ENCODE results near the gene EBF4.

EBF4 gene

GRCh38 chr20:2698912-2699311 is 6.3 kb downstream of the EBF4 start:
- Mint-ChIP-seq H3K27me3 (peaks cover 31 to 70% of the 10 kb centered on the region in 2 donors), H3K27ac (no peak overlapping the region), H3K4me1 (ENCODE audit: low read depth in 2 of 2) (no peaks in the 10 kb centered on the region), H3K9me3 (no peaks in the 10 kb centered on the region), H3K4me3 (no peak overlapping the region), H3K36me3 (ENCODE audit: insufficient read depth) (no peaks in the 10 kb centered on the region)
- DNase-seq (no peak), ATAC-seq (replicated peaks) (no peak)

GRCh38 chr20:2699775-2700413 is 7.3 kb downstream of the EBF4 start:
- ATAC-seq (replicated peaks) (no peak), DNase-seq (no peak)
- Mint-ChIP-seq H3K27ac (no peak overlapping the region), H3K4me1 (ENCODE audit: low read depth in 2 of 2) (no peaks in the 10 kb centered on the region), H3K4me3 (no peak overlapping the region), H3K9me3 (no peaks in the 10 kb centered on the region), H3K36me3 (ENCODE audit: insufficient read depth) (no peaks in the 10 kb centered on the region), H3K27me3 (peaks cover 32 to 60% of the 10 kb centered on the region in 2 donors)

DNA sequence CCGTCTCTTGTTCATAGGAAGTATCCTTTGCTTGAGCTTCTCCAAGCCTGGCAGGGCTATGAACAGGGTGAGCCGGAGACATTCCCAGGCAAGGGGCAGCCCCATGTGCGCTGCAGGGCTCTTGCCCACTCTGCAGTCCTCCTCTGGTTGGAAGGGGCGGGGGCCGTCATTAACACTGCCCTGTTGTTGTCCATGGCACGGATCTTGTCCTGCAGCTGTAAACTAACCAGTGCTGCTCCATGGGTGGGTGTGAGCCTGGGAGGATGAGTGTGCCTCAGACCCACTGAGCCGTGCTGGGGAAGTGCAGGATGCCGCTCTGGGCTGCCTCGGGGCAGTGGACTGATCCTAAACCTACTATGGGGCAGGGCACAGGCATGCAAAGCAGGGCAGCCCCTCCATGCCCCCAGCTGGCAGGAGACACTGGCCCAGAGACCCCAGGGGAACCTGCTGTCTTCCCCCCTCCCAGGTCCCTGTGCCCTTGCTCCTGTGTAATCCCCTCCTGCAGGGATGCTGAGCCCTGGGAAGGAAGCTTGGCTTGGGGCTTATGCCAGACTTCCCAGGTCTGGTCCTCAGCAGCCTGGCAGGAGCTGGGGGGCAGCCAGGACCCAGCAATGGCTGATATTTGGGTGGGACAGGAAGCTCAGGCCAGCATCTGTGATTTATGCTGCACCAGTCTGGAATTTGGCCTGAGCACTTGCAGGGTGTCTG is 8.5 kb downstream of the EBF4 start:
- no peak for DNase-seq
- Mint-ChIP-seq H3K4me3 (no peak overlapping the region), H3K27me3 (peaks cover 22 to 52% of the 10 kb centered on the region in 2 donors), H3K4me1 (ENCODE audit: low read depth in 2 of 2) (no peaks in the 10 kb centered on the region), H3K27ac (no peak overlapping the region), H3K36me3 (ENCODE audit: insufficient read depth) (peaks cover 3% of the 10 kb centered on the region), H3K9me3 (no peaks in the 10 kb centered on the region)
- no peak for ATAC-seq (replicated peaks)

DNA sequence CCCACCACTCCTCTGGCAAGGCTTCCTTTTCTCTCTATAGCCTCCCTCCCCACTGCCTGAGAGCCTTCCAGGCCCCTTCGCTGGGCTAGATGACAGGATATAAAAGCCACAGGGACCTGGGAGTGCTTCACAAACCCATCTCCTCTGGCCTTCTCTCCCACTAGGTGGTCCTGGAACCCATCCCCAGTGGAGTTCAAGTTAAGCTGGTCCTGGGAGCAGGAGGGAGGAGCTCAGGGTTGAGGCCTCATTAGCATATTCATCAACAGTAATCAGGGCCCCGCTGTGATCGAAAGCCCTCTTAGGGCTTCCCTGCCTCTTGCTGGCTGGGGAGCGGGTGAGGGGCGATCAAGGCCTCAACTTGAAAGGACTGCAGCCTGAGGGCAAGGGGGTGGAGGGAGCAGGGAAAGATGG is 9.1 kb downstream of the EBF4 start:
- peaks cover 3% of the 10 kb centered on the region for H3K36me3 Mint-ChIP-seq (ENCODE audit: insufficient read depth)
- no peak overlapping the region for H3K27ac Mint-ChIP-seq
- DNase-seq (no peak), ATAC-seq (replicated peaks) (no peak)
- H3K27me3 Mint-ChIP-seq = peaks cover 16 to 52% of the 10 kb centered on the region in 2 donors
- H3K4me3 Mint-ChIP-seq = no peak overlapping the region
- H3K9me3 Mint-ChIP-seq = no peaks in the 10 kb centered on the region
- H3K4me1 Mint-ChIP-seq (ENCODE audit: low read depth in 2 of 2) = no peaks in the 10 kb centered on the region

- H3K4me1 Mint-ChIP-seq (ENCODE audit: low read depth in 2 of 2) = no peaks in the 10 kb centered on the region
- no peak overlapping the region for H3K27ac Mint-ChIP-seq
- peaks cover 3% of the 10 kb centered on the region for H3K36me3 Mint-ChIP-seq (ENCODE audit: insufficient read depth)
- DNase-seq (no peak), ATAC-seq (replicated peaks) (no peak)
- H3K4me3 Mint-ChIP-seq = no peak overlapping the region
- H3K9me3 Mint-ChIP-seq = no peaks in the 10 kb centered on the region
- H3K27me3 Mint-ChIP-seq = peaks cover 22 to 50% of the 10 kb centered on the region in 2 donors
These were observed 11.3 kb downstream of the EBF4 start for GRCh38 chr20:2703716-2704475.

DNA sequence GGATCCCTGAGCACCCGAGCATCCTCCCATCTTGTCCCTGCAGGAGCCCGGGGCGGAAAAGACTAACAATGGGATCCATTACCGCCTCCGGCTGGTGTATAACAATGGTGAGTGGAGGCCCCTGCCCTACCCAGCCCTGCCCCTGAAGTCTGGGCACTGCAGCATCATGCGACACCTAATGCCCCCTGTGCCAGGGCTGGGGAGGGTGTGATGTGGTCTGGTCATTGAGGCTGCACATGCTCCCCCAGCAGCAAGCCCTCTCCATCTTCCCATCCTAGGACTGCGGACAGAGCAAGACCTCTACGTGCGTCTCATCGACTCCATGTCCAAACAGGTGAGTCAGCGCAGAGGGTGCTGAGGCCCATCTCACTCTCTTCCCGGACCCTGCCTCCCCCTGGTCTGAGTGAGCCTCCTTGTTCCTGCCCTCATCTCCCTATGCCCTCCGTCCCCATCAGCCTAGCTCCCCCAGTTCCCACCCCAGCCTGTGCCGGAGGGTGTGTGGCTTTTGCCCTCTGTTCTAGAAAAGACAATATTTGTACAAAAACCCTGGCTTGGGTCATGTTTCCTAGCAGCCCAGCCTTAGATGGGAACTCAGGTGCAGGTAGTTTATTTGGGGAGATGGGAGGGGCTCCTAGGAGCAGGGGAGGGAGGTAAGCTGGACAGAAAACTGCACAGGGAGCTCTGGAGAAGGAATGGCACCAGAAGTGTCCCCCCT is 13.5 kb downstream of the EBF4 start:
- Mint-ChIP-seq H3K36me3 (ENCODE audit: insufficient read depth) (peaks cover 3% of the 10 kb centered on the region), H3K27ac (no peak overlapping the region), H3K4me3 (no peak overlapping the region), H3K27me3 (peaks cover 19 to 42% of the 10 kb centered on the region in 2 donors), H3K4me1 (ENCODE audit: low read depth in 2 of 2) (no peaks in the 10 kb centered on the region), H3K9me3 (no peaks in the 10 kb centered on the region)
- DNase-seq (no peak), ATAC-seq (replicated peaks) (no peak)

DNA sequence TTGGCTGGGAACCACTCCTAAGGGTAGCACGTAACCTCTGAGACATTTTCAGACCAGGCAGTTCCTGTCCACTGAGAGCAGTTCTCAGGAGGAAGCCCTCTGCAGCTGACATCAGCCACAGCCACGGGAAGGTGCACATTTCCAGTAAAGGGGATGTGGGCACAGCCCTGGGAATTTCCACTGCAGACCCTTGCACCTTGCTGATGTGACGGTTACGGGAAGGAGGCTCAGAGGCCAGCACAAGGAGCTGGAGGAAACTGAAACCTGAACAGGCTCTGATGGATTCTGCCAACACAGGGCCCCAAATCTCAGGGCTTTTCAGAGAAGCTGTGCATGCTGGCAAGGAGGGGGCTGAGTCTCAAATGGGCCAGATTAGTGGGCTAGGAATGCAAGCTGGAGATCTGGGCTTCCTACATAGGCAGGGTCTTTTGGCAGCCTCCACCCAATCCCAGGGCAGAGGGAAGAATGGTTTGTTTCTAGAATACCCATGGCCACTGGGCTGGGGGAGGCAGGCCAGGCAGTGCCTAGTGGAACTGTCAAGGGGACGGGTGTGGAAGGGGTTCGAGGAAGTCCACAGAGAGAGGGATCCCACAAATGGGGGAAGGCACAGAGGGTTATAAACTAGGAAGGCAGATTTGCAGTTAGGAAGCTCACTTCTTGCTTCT is 14.2 kb downstream of the EBF4 start:
- Mint-ChIP-seq H3K36me3 (ENCODE audit: insufficient read depth) (peaks cover 3% of the 10 kb centered on the region), H3K9me3 (no peaks in the 10 kb centered on the region), H3K4me3 (no peak overlapping the region), H3K4me1 (ENCODE audit: low read depth in 2 of 2) (no peaks in the 10 kb centered on the region), H3K27ac (no peak overlapping the region), H3K27me3 (peaks cover 19 to 35% of the 10 kb centered on the region in 2 donors)
- DNase-seq (no peak), ATAC-seq (replicated peaks) (no peak)

- ATAC-seq (replicated peaks) (no peak), DNase-seq (no peak)
- Mint-ChIP-seq H3K4me3 (no peak overlapping the region), H3K27ac (no peak overlapping the region), H3K27me3 (peaks cover 19 to 33% of the 10 kb centered on the region in 2 donors), H3K9me3 (no peaks in the 10 kb centered on the region), H3K4me1 (ENCODE audit: low read depth in 2 of 2) (no peaks in the 10 kb centered on the region), H3K36me3 (ENCODE audit: insufficient read depth) (peaks cover 3% of the 10 kb centered on the region)
These were observed 14.9 kb downstream of the EBF4 start for GRCh38 chr20:2707353-2708072.

DNA sequence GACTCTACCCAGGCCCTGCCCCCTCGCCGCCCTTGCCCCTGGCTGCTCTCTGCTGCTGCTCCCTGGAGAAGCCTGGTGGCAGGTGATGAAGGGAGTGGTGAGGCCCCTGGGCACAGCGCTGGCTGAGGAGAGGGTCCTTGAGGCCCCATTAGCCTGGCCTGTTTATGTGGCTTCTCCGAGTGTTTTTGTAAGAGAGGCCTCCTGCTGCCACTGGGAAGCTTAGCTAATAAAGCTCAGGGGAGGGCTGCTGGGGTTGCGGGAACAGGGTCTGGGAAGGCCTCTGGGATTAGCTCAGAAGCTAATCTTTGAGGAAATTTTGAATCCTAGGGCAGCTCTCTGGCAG is 15.5 kb downstream of the EBF4 start:
- no peak overlapping the region for H3K4me3 Mint-ChIP-seq
- no peak overlapping the region for H3K27ac Mint-ChIP-seq
- no peaks in the 10 kb centered on the region for H3K4me1 Mint-ChIP-seq (ENCODE audit: low read depth in 2 of 2)
- H3K36me3 Mint-ChIP-seq (ENCODE audit: insufficient read depth) = peaks cover 3% of the 10 kb centered on the region
- peaks cover 19 to 33% of the 10 kb centered on the region in 2 donors for H3K27me3 Mint-ChIP-seq
- H3K9me3 Mint-ChIP-seq = no peaks in the 10 kb centered on the region
- DNase-seq = no peak
- ATAC-seq (replicated peaks) = no peak

- Mint-ChIP-seq H3K9me3 (no peaks in the 10 kb centered on the region), H3K4me1 (ENCODE audit: low read depth in 2 of 2) (no peaks in the 10 kb centered on the region), H3K4me3 (no peak overlapping the region), H3K36me3 (ENCODE audit: insufficient read depth) (peaks cover 3% of the 10 kb centered on the region), H3K27ac (no peak overlapping the region), H3K27me3 (peaks cover 19 to 33% of the 10 kb centered on the region in 2 donors)
- DNase-seq (no peak), ATAC-seq (replicated peaks) (no peak)
These were observed 16.1 kb downstream of the EBF4 start for GRCh38 chr20:2708665-2709064.

GRCh38 chr20:2709205-2709981 is 16.8 kb downstream of the EBF4 start:
- DNase-seq (no peak), ATAC-seq (replicated peaks) (no peak)
- peaks cover 3% of the 10 kb centered on the region for H3K36me3 Mint-ChIP-seq (ENCODE audit: insufficient read depth)
- no peak overlapping the region for H3K4me3 Mint-ChIP-seq
- peaks cover 18 to 33% of the 10 kb centered on the region in 2 donors for H3K27me3 Mint-ChIP-seq
- no peaks in the 10 kb centered on the region for H3K9me3 Mint-ChIP-seq
- no peaks in the 10 kb centered on the region for H3K4me1 Mint-ChIP-seq (ENCODE audit: low read depth in 2 of 2)
- H3K27ac Mint-ChIP-seq = no peak overlapping the region

GRCh38 chr20:2713285-2713684 is 20.7 kb downstream of the EBF4 start:
- ATAC-seq (replicated peaks) = peak; percentile 66

More at GRCh38 chr20:2713285-2713684, 20.7 kb downstream of the EBF4 start:
- no peak overlapping the region for H3K4me3 Mint-ChIP-seq
- no peaks in the 10 kb centered on the region for H3K36me3 Mint-ChIP-seq (ENCODE audit: insufficient read depth)
- H3K9me3 Mint-ChIP-seq = no peaks in the 10 kb centered on the region
- no peak overlapping the region for H3K27ac Mint-ChIP-seq
- peaks cover 5 to 8% of the 10 kb centered on the region in 2 donors for H3K27me3 Mint-ChIP-seq
- DNase-seq = no peak
- H3K4me1 Mint-ChIP-seq (ENCODE audit: low read depth in 2 of 2) = no peaks in the 10 kb centered on the region
